Mesothelial cell of epicardium (in vitro differentiated cells): ENCODE data around the gene KIF3B. TPM values are rescaled to one million over a fixed set of nuclear protein-coding genes. Genes with fewer than 3 reads are reported as not detected.

ENCODE experiments used
- DNase-seq, 2 experiments: peaks; one replicate each; pipeline ENCODE4 v3.0.0; 2021; ENCODE audit warnings: low spot score in 2 of 2; ENCODE audit not compliant: unreplicated experiment in 2 of 2
- H3K27ac Mint-ChIP-seq: 2 replicates; pipeline ENCODE4 v1.8.0; 2021; ENCODE audit warnings: mixed read lengths
- H3K27me3 Mint-ChIP-seq: 2 replicates; pipeline ENCODE4 v1.8.0; 2021; ENCODE audit warnings: low read depth, mixed read lengths
- H3K36me3 Mint-ChIP-seq: 2 replicates; pipeline ENCODE4 v1.8.0; 2021; ENCODE audit warnings: mixed read lengths
- H3K4me1 Mint-ChIP-seq: 2 replicates; pipeline ENCODE4 v1.8.0; 2021; ENCODE audit warnings: mixed read lengths
- H3K4me3 Mint-ChIP-seq: 2 replicates; pipeline ENCODE4 v1.8.0; 2021; ENCODE audit warnings: mild to moderate bottlenecking, moderate library complexity, mixed read lengths
- H3K9me3 Mint-ChIP-seq: 2 replicates; pipeline ENCODE4 v1.8.0; 2021; ENCODE audit warnings: mixed read lengths
- total RNA-seq: library from RNA; stranded (reverse); gene quantifications from 3 replicates; pipeline ENCODE4 v1.2.1, GENCODE V29; 2021
- TF ChIP-seq, protein P1 (sequence below): fragments of 200-600 bp; sonication (generic); IDR thresholded peaks from one replicate; pipeline ENCODE4 v1.5.0; 2021; ENCODE audit warnings: antibody characterized with exemption; ENCODE audit not compliant: unreplicated experiment

KIF3B gene
- total RNA-seq, 1 donor from 2014 or later = 21.1 TPM

- peaks cover 51% of the 10 kb centered on the region for H3K36me3 Mint-ChIP-seq
- DNase-seq = no peak
- no peaks in the 10 kb centered on the region for H3K9me3 Mint-ChIP-seq
- H3K27ac Mint-ChIP-seq = peak overlapping the region; percentile 67
- TF ChIP-seq, protein P1, sequence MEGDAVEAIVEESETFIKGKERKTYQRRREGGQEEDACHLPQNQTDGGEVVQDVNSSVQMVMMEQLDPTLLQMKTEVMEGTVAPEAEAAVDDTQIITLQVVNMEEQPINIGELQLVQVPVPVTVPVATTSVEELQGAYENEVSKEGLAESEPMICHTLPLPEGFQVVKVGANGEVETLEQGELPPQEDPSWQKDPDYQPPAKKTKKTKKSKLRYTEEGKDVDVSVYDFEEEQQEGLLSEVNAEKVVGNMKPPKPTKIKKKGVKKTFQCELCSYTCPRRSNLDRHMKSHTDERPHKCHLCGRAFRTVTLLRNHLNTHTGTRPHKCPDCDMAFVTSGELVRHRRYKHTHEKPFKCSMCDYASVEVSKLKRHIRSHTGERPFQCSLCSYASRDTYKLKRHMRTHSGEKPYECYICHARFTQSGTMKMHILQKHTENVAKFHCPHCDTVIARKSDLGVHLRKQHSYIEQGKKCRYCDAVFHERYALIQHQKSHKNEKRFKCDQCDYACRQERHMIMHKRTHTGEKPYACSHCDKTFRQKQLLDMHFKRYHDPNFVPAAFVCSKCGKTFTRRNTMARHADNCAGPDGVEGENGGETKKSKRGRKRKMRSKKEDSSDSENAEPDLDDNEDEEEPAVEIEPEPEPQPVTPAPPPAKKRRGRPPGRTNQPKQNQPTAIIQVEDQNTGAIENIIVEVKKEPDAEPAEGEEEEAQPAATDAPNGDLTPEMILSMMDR = no peak
- peaks cover 8% of the 10 kb centered on the region for H3K4me1 Mint-ChIP-seq
- no peak overlapping the region for H3K4me3 Mint-ChIP-seq
- H3K27me3 Mint-ChIP-seq = no peaks in the 10 kb centered on the region
Measured at GRCh38 chr20:32231847-32232246, 45.6 kb upstream of the KIF3B start.

DNA sequence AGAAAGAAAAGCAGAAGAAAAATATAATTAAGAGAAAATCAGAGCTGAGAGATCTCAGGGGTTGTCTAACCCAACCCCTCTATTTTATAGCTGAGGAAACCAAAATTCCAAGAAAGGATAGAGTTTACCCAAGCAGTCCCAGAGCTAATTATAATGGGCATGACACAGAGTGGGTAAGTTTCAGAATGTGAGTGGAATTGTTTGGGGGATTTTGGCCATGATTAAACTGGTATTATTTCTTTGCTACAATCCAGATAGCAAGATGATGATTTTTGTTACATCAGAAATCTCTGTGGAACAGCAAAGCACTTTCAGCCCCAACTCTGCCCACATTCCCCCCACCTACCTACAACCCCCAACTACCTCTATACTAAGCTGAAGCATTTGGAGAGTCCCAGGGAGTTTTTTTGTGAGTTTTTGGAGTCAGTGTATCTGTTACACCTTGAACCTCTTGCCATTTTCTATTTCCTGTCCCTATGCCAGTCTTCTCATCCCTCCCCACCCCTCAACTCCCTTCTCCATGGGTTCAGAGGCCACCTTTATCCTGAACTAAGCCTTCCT is 45.0 kb upstream of the KIF3B start:
- Mint-ChIP-seq H3K4me3 (no peak overlapping the region), H3K27ac (peak overlapping the region; percentile 67), H3K9me3 (no peaks in the 10 kb centered on the region), H3K4me1 (peaks cover 8% of the 10 kb centered on the region), H3K36me3 (peaks cover 52% of the 10 kb centered on the region), H3K27me3 (no peaks in the 10 kb centered on the region)
- DNase-seq = no peak
- TF ChIP-seq, protein P1 = no peak

DNA sequence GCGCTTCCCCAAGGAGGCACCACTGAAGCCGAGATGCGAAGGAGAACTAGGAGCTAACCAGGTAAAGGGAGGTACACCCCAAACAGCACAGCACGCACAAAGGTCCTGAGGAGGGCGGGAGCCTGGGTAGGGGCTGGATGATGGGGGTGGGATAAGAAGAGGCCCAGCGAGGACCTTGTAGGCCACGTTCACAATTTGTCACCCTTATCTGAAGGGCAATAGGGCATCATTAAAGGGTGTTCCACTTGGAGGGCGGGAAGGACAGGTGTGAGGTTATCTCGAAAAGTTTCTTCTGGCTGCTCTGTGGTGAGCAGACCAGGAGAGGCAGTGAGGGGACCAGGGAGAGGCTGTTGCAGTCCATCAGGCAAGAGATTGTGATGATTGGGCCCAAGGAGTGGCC is 44.2 kb upstream of the KIF3B start:
- no peaks in the 10 kb centered on the region for H3K27me3 Mint-ChIP-seq
- no peak for DNase-seq
- TF ChIP-seq, protein P1 = no peak
- no peaks in the 10 kb centered on the region for H3K9me3 Mint-ChIP-seq
- H3K4me3 Mint-ChIP-seq = no peak overlapping the region
- peaks cover 8% of the 10 kb centered on the region for H3K4me1 Mint-ChIP-seq
- peaks cover 50% of the 10 kb centered on the region for H3K36me3 Mint-ChIP-seq
- H3K27ac Mint-ChIP-seq = no peak overlapping the region

DNA sequence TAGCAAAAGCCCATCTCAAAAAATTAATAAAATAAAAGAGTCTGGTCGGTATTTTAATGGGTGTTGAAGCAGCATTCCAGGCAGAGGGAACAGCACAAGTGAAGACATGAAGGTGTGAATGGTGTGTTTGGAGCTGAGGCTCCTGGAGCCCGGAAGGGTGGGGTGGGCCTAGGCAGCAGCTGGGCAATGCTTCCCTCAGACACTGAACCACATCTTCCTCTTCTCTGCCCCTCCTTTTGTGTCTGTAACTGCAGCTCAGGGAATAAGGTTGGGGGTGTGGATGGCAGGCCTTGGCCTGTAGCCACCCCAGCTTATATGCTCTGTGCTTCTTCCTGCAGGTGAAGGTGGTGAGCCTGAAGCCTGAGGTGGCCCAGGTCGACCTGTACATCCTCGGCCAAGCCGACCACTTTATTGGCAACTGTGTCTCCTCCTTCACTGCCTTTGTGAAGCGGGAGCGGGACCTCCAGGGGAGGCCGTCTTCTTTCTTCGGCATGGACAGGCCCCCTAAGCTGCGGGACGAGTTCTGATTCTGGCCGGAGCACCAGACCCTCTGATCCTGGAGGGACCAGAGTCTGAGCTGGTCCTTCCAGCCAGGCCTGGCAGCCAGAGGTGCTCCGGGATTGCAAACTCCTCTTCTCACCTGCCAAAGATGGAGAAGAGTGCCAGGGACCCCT is 43.2 kb upstream of the KIF3B start:
- peaks cover 46% of the 10 kb centered on the region for H3K36me3 Mint-ChIP-seq
- no peaks in the 10 kb centered on the region for H3K27me3 Mint-ChIP-seq
- TF ChIP-seq, protein P1 = no peak
- DNase-seq = no peak
- no peak overlapping the region for H3K4me3 Mint-ChIP-seq
- H3K4me1 Mint-ChIP-seq = peaks cover 8% of the 10 kb centered on the region
- H3K9me3 Mint-ChIP-seq = no peaks in the 10 kb centered on the region
- H3K27ac Mint-ChIP-seq = no peak overlapping the region

DNA sequence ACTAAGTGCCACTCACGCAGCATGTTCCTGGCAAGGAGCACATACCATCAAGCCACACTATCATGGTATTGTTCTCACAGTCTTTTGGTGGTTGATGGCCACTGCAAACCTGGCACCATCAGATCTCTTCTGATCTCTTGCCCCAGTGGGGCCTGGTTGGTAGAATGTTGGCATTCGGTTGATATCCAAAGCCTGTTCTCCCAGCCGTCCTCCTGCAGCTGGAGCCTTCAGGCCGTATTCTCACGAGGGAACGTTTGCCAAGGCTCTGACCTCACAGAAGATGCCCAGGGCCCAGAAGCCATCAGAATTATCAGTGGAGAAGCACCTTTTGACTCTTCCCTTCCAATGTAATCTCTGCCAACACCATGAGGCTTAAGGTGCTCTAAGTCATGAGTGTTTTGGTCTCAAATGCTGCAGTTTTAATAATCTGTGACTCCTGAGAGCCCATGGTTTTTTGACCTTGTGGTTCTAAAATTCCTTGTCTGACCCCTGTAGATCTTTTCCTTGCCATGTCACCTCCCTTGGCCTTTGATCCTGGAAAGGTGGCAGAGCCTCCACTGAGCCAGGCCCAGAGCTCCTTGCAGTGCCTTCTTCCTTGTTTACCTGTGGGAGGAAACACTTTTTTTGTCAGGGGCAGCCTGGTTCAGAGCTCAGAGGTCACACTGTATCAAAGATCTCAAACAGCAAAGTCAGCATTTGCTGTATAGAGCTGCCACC is 42.0 kb upstream of the KIF3B start:
- Mint-ChIP-seq H3K27me3 (no peaks in the 10 kb centered on the region), H3K4me1 (peaks cover 15% of the 10 kb centered on the region), H3K36me3 (peaks cover 43% of the 10 kb centered on the region), H3K4me3 (no peak overlapping the region), H3K27ac (peak overlapping the region; percentile 65), H3K9me3 (no peaks in the 10 kb centered on the region)
- TF ChIP-seq, protein P1 = no peak
- no peak for DNase-seq
